ENCODE results near the gene ATP2A3.

Gene ATP2A3

DNA sequence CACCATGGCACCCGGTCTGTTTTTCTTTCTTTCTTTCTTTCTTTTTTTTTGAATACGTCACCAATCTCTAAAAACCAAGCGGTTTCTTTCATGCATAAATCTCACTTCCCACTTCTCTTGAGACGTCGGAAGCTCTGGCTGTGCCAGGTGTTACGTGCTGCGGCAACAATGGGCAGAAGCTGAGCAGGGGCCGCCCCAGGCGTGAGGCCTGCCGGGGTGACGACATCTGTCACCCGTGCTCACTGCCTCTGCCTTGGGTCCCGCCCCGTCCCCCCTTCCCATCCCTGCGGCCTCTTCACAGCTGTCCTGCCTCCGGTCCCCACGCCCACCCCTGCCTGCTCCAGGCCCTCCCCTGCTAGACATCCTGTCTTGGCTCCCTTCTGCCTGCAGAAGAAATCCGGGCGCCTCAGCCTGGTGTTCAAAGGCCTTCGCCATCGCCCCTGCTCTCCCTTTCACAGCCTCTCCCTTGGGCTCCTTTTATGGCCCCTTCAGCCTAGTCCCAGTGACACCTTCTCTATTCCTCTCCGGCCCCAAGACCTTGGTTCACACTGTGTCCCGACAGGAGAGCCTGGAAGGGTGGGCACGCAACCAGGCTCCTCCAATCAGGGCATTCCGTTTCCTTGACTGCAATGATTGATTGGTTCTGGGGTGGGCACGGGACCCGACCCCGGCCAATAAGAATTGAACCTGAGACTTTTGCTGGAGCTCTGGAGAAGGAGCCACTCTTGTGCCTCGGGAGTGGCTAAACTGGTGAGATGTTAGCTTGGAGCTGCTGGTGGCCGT, 52.8 kb downstream of the ATP2A3 start:
- TF ChIP-seq FOXP2 (optimal IDR thresholded peaks at IDR 0.05; ENCODE audit: borderline replicate concordance, extremely low read depth, extremely low read length, insufficient read depth) = peak; percentile 50
- TF ChIP-seq, protein P1, sequence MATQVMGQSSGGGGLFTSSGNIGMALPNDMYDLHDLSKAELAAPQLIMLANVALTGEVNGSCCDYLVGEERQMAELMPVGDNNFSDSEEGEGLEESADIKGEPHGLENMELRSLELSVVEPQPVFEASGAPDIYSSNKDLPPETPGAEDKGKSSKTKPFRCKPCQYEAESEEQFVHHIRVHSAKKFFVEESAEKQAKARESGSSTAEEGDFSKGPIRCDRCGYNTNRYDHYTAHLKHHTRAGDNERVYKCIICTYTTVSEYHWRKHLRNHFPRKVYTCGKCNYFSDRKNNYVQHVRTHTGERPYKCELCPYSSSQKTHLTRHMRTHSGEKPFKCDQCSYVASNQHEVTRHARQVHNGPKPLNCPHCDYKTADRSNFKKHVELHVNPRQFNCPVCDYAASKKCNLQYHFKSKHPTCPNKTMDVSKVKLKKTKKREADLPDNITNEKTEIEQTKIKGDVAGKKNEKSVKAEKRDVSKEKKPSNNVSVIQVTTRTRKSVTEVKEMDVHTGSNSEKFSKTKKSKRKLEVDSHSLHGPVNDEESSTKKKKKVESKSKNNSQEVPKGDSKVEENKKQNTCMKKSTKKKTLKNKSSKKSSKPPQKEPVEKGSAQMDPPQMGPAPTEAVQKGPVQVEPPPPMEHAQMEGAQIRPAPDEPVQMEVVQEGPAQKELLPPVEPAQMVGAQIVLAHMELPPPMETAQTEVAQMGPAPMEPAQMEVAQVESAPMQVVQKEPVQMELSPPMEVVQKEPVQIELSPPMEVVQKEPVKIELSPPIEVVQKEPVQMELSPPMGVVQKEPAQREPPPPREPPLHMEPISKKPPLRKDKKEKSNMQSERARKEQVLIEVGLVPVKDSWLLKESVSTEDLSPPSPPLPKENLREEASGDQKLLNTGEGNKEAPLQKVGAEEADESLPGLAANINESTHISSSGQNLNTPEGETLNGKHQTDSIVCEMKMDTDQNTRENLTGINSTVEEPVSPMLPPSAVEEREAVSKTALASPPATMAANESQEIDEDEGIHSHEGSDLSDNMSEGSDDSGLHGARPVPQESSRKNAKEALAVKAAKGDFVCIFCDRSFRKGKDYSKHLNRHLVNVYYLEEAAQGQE (IDR thresholded peaks at IDR 0.05; ENCODE audit: insufficient read depth in 1 of 2, low read depth in 2 of 2, low read length in 2 of 2) = no peak

DNA sequence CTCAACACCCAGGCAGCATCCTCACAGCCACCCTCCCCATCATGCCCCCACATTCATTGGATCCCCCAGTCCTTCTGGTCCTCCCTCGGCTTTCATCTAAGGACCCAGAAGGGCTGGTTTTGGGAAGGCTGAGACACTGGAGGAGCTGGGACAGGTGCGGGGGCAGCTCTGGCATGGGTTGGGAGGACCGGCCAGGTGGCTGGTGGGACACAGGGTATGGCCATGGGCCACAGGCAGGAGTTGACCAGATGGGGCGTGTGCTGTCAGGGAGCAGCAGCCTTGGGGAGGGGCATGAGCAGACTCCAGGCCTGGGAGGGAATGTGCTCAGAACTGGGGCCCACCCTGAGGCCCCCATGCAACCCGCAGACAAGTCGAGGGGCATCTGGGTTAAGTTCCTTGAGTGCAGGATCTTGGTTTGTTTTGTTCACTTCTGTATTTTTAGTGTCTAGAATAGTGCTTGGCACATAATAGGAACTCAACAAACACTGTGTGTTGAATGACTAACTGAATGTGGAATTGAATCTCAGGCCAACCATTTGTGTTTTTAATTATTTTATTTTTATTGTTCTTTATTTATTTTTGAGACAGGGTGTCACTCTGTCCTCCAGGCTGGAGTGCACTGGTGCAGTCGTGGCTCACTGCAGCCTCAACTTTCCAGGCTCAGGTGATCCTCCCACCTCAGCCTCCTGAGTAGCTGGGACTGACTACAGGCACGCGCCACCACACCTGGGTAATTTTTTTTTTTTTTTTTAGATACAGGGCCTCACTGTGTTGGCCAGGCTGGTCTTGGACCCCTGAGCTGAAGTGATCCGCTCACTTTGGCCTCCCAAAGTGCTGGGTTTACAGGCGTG, 53.6 kb downstream of the ATP2A3 start:
- TF ChIP-seq TAF1 (IDR thresholded peaks at IDR 0.05; ENCODE audit: borderline replicate concordance, insufficient read depth, low read length) (no peak), POLR2AphosphoS5 (IDR thresholded peaks at IDR 0.05; ENCODE audit: low read depth, low read length) (no peak), SIN3A (IDR thresholded peaks at IDR 0.05; ENCODE audit: borderline replicate concordance, insufficient read depth, low read length) (no peak), FOXP2 (optimal IDR thresholded peaks at IDR 0.05; ENCODE audit: borderline replicate concordance, extremely low read depth, extremely low read length, insufficient read depth) (no peak)
- TF ChIP-seq, protein P1 (IDR thresholded peaks at IDR 0.05; ENCODE audit: insufficient read depth in 1 of 2, low read depth in 2 of 2, low read length in 2 of 2) = no peak

DNA sequence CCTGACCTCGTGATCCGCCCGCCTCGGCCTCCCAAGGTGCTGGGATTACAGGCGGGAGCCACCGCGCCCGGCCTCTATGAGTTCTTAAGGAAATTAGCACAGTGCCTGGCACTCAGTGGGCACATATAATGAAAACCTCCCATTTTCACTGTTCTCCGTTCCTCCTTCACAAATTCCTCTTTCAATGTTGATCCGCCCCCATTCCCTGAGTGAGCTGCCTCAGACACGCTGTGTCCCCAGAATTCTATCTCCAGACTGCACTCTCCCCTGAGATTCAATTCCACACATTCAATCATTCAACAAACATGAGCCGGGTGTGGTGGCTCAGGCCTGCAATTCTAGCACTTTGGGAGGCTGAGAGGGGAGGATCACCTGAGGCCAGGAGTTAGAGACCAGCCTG, 55.0 kb downstream of the ATP2A3 start:
- TF ChIP-seq TAF1 (IDR thresholded peaks at IDR 0.05; ENCODE audit: borderline replicate concordance, insufficient read depth, low read length) (no peak), POLR2AphosphoS5 (IDR thresholded peaks at IDR 0.05; ENCODE audit: low read depth, low read length) (no peak), SIN3A (IDR thresholded peaks at IDR 0.05; ENCODE audit: borderline replicate concordance, insufficient read depth, low read length) (no peak), FOXP2 (optimal IDR thresholded peaks at IDR 0.05; ENCODE audit: borderline replicate concordance, extremely low read depth, extremely low read length, insufficient read depth) (no peak)
- TF ChIP-seq, protein P1 (IDR thresholded peaks at IDR 0.05; ENCODE audit: insufficient read depth in 1 of 2, low read depth in 2 of 2, low read length in 2 of 2) = no peak

DNA sequence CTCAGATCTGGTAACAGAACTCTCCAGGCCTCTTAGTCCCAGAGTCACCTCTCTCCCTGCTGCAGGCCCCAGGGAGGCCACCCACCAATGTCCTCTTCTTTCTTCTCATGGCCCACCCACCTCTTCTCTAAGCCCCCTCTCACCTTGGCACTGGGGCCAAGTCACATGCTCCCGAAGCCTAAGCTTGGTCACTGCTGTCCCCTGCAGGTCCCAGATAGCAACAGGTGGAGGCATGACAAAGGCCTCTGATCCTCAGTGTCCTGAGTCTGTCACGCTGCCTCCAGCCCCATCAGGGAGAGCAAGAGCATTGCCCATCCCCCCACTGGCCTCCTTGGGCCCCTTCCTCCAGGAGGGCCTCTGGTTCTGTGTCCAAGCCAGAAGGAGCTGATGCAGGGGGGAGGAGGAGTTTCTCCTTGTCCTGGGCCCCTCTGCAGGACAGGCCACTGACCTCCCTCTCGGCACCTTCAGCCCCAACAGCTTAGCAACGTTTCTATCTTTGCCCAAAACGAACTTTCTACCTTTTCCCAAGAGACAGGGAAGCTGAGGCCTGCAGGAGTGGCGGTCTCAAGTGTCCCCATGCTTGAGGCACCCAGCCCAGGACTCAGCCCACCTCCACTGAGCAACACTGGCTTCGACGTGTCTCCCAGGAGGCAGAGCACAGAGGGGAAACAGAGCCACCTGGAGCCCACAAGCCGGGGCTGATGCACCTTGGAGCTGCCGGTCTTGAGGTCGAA, 56.6 kb downstream of the ATP2A3 start:
- TF ChIP-seq SIN3A (IDR thresholded peaks at IDR 0.05; ENCODE audit: borderline replicate concordance, insufficient read depth, low read length) = no peak
- no peak for TF ChIP-seq FOXP2 (optimal IDR thresholded peaks at IDR 0.05; ENCODE audit: borderline replicate concordance, extremely low read depth, extremely low read length, insufficient read depth)
- TF ChIP-seq, protein P1 (IDR thresholded peaks at IDR 0.05; ENCODE audit: insufficient read depth in 1 of 2, low read depth in 2 of 2, low read length in 2 of 2) = no peak
- no peak for TF ChIP-seq POLR2AphosphoS5 (IDR thresholded peaks at IDR 0.05; ENCODE audit: low read depth, low read length)
- no peak for TF ChIP-seq TAF1 (IDR thresholded peaks at IDR 0.05; ENCODE audit: borderline replicate concordance, insufficient read depth, low read length)

All from PFSK-1 (cell line).